HG02943 (cell line): Measurements from ENCODE around the gene IFT25.
"Not testable (repeated sequence)": the region's sequence is repeated elsewhere in the genome, so short reads cannot be mapped to it uniquely, and the experiment has no call there.

Experiments
- ATAC-seq: cut with Tn5 transposase; IDR thresholded peaks from one replicate; pipeline ENCODE4 v1.9.1; 2021; ENCODE audit warnings: mild to moderate bottlenecking, low read depth, moderate library complexity; ENCODE audit not compliant: unreplicated experiment

The IFT25 gene

DNA sequence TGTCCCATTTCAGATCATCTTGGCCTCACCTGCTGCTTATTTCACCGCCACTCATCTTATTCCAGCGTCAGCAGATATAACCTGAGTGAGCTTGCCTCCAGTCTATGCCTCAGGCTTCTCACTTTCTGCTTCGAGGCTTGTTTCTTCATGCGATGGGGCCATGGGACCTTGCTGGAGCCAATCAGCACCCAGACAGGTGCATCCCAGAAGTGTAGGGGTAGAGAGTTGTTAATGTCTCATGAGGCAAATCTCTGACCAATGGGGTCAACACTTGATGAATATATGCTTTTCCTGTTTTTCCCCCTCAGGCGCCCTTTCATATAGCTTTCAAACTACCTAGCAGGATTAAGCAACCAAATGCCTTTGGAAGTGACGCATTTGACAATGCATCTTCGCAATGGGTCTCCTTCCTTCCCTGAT lies 55.0 kb downstream of the IFT25 start:
- no peak for ATAC-seq

DNA sequence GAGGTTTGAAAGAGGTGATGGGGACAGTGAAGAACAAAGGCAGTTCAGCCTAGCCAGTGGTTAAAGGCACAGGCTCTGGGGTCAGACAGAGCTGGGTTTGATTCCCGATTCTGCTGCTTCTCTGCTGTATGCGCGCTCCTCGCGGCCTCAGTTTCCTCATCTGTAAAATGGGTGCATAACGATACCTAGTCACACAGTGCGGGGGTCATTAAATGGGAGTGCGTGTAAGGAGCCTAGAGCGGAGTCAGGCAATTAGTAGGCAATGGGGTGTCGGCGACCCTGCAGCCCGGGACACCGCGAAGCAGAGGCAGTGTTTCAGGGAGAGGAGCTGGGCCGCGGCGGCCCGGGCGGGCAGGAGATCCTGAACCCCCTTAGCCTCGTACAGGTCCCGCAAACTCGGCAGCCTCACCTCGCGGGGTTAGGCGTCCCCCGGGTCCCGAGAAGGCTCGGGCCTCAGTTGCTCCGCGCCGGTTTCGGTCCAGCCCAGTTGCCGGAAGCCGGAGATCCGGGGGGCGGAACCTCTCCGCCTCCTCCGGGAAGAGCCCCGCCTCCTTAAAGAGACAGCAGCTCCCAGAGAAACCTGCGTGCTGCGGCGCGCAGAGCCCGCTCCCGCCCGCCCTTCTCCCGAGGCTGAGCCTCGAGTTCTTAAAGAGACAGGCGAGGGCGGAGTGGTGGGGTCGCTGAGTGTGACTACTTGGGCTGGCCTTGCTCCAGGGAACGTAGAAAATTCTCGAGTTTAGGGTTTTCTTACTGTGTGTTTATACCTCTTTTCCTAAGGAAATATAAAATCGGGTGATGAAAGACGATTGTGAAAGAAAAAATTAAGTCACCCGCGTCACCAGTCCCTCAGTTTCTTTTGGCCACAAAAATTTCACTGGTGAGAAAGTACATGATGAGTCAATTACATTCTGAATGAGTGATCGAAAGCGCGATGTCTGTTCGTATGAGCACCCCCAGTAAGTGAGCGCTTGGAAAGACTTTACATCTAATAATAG lies 55.9 kb downstream of the IFT25 start, which contains the start of gene YIPF1:
Gene YIPF1, minus strand, starts transcription at position 494 of the 995 bp plus-strand sequence. CDS start 860 bp downstream, outside the sequence.
- peak; percentile 77 for ATAC-seq

DNA sequence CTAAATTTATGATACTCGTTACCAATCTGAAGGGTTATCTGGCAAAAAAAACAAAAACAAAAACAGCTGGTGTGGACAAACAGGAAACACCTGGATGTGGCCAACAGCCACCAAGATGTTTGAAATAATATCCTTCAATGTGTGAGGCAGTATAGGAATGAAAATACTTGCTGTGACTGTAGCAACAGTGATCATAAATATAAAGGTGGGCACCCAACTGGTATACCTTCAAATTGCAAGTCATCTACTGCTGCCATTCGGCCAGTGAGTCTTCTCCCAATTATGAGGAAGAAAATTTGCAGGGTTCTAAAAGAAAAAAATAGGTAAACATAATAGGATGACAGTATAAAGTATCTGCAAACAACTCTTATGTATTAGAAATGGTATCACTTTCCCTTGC lies 56.8 kb downstream of the IFT25 start:
- no peak for ATAC-seq

DNA sequence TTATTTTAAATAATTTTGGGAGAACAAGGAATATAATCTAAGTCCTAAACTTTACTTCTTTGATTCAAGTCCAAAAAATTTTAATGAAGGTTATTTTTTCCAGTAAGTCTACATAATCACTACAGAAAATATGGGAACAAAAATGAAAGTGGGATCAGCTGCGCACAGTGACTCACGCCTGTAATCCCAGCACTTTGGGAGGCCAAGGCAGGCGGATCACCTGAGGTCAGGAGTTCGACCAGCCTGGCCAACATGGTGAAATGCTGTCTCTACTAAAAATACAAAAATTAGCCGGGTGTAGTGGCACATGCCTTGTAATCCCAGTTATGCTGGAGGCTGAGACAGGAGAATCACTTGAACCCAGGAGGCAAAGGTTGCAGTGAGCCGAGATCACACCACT lies 61.9 kb downstream of the IFT25 start:
- ATAC-seq = not testable (repeated sequence)

DNA sequence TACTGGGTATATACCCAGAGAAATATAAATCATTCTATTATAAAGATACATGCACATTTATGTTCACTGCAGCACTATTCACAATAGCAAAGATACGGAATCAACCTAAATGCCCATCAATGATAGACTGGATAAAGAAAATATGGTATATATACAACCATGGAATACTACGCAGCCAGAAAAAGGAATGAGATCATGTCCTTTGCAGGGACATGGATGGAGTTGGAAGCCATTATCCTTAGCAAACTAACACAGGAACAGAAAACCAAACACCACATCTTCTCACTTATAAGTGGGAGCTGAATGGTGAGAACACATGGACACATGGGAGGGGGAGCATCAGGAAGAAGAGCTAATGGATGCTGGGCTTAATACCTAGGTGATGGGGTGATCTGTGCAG lies 63.6 kb downstream of the IFT25 start:
- ATAC-seq = not testable (repeated sequence)

DNA sequence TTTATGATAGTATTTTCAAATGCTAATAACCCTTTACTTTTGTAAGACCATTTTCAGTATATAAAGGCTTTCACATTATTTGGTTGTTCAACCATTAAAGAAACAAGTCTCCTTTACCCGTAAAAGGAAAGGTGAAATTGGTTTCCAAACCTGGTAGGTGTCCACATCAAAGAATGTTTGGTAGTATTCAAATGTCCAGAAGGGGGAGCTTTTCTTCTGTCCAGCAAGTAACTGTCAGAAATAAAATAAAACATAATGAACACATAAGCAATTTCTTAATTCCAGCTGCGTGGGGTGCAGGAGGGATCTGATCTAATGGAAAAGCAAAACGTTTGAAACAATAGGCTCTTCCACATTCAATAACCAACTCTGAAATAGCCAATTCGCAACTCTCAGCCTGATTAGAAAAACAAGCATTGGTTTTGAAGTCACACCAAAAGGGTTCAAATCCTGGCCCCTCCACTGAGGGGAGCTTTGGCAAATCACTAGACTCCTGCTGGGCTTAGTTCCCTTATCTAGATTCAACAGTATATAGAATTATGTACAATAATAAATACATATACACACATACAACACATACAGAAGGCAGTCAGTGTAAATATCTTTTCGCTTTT lies 66.9 kb downstream of the IFT25 start:
- ATAC-seq = no peak

DNA sequence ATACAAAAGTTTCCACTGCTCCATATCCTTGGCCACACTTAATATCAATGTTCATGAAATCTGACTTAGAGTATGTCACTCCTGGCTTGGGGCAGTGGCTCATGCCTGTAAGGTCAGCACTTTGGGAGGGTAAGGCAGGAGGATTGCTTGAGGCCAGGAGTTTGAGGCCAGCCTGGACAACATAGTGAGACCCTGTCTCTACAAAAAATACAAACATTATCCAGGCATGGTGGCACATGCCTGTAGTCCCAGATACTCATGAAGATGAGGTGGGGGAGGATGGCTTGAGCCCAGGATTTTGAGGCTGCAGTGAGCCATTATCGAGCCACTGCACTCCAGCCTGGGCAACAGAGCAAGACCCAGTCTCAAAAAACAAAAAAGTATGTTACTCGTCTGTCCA lies 70.3 kb downstream of the IFT25 start:
- ATAC-seq = not testable (repeated sequence)

DNA sequence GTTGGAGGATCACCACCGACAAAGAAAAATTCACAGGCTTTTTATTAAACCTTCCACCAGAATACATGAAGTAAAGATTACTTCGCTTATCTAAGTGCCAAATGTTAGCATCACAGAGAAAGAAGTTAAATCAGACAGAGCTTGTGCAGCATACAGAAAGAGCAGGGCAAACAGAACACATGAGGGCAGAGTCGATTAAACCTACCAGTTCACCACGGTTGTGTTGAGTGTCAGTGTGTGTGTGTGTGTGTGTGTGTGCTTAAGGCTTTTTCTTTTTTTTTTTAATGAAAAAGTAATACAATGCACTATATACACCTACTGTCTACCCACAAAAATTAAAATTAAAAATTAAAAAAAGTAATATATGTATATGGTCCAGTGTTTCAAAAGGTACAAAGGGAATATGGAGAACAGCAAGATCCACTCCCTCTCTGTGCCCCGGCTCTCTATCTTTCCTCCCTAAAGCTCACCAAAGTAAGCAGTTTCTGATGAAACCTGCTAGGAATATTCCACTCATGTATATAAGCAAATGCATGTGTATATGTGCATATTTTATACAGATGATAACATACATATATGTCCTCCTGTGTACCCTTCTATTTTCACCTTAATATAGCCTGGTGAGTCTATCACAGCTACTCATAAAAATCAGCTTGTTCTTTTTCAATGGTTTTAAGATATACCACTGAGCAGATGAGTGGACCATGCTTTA lies 73.6 kb downstream of the IFT25 start:
- no peak for ATAC-seq
